GM23248 (cell line): ENCODE measurements around the gene LMNTD1.

Experiments used
- EZH2 ChIP-seq: fragments of 200-600 bp; sonication (generic); IDR thresholded peaks from 2 replicates; pipeline ENCODE4 v1.6.1; 2018; ENCODE audit warnings: antibody characterized with exemption, mild to moderate bottlenecking; ENCODE audit not compliant: insufficient read depth, poor library complexity, severe bottlenecking
- EZH2phosphoT487 ChIP-seq: fragments of 200-600 bp; sonication (generic); IDR thresholded peaks from 2 replicates; pipeline ENCODE4 v1.6.1; 2018; ENCODE audit warnings: antibody characterized with exemption, moderate library complexity, mild to moderate bottlenecking, low read depth; ENCODE audit not compliant: insufficient read depth

DNA sequence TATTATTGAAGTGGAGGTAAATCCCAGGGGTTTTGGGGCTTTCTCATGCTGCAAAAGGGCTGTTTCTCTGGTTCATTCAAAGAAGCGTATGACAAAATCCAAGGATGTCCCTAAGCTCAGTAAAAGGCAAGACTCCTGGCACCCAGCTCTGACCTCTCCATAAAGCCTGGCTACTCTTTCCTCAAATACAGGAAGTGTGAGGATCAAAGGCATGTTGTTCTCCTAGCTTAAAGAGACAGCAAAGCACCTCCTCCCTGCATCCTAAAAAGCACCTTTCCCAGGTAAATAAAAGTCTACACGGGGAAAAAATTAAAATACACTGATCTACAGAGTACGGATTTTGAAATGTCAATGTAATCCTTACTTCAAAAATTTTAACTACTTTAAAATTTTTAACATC is 118.6 kb downstream of the LMNTD1 start:
- TF ChIP-seq EZH2phosphoT487 (no peak), EZH2 (no peak)
